HUES48 (cell line): ENCODE measurements around the gene SLC12A4.
"Not testable (repeated sequence)": the region's sequence is repeated elsewhere in the genome, so short reads cannot be mapped to it uniquely, and the experiment has no call there.

ENCODE experiments used
- H3K27ac ChIP-seq: one replicate; pipeline ENCODE4 v1.7.0; 2013; ENCODE audit warnings: low read depth, low read length, inconsistent platforms
- H3K27me3 ChIP-seq: 2 replicates; pipeline ENCODE4 v1.6.1; 2013; ENCODE audit warnings: mild to moderate bottlenecking, low read length; ENCODE audit not compliant: control insufficient read depth, insufficient read depth
- H3K36me3 ChIP-seq: 2 replicates; pipeline ENCODE4 v1.6.1; 2013; ENCODE audit warnings: low read length; ENCODE audit not compliant: control insufficient read depth, insufficient read depth
- H3K4me1 ChIP-seq: 2 replicates; pipeline ENCODE4 v1.6.1; 2013; ENCODE audit warnings: mild to moderate bottlenecking, low read length; ENCODE audit not compliant: control insufficient read depth, insufficient read depth
- H3K4me3 ChIP-seq: 2 replicates; pipeline ENCODE4 v1.5.1; 2013; ENCODE audit warnings: mild to moderate bottlenecking, low read depth, low read length
- H3K9ac ChIP-seq: 2 replicates; pipeline ENCODE4 v1.6.1; 2013; ENCODE audit warnings: mild to moderate bottlenecking, low read depth, low read length, moderate library complexity
- H3K9me3 ChIP-seq: 2 replicates; pipeline ENCODE4 v1.6.1; 2013; ENCODE audit warnings: low read length; ENCODE audit not compliant: control insufficient read depth, insufficient read depth

Gene SLC12A4

DNA sequence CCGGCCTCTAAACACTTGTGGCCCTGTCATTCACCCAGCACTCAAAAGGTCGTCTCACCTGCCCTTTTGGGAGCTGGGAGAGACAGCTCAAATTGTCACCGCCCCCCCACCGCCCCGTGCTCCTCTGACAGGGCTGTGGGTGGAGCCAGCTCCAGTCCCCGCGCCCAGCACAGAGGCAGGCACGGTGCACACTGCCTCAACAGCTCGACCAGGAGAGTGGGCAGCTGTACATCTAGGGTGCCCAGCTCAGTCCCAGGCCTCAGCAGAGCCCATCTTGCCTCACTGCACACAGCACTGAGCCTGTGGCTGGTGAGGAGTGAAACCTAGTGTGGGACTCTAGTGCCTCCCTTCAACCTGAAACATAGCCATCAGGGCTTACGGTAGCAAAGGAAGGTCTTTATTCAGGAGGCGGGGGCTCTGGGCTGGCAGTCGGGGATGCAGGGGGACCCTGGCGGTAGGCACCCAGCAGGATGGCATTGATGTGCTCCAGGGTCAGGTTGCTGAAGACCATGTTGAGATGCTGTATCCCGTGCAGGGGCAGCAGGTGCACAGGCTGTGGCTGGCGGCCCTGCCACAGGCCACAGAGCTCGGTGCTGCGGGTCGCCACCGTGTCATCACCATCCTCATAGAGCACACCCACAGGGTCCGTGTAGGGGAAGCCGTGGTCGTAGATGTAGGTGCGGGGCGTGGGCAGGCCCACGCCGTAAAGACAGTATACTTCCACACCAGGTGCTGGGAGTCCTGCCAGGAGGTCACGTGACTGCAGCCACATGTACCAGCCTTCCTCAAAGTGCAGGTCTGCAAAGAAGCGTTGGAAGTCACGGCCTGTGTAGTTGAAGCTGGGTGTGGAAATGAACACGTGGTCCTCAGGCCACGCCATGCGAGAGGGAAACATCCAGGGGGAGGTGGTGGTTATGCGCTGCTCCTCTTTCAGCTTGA is 28.7 kb downstream of the SLC12A4 start:
- Histone ChIP-seq H3K9ac (no peak overlapping the region), H3K27me3 (no peaks in the 10 kb centered on the region), H3K9me3 (no peaks in the 10 kb centered on the region), H3K4me3 (no peak overlapping the region), H3K4me1 (peaks cover 6% of the 10 kb centered on the region), H3K36me3 (peaks cover 4% of the 10 kb centered on the region), H3K27ac (no peak overlapping the region)

DNA sequence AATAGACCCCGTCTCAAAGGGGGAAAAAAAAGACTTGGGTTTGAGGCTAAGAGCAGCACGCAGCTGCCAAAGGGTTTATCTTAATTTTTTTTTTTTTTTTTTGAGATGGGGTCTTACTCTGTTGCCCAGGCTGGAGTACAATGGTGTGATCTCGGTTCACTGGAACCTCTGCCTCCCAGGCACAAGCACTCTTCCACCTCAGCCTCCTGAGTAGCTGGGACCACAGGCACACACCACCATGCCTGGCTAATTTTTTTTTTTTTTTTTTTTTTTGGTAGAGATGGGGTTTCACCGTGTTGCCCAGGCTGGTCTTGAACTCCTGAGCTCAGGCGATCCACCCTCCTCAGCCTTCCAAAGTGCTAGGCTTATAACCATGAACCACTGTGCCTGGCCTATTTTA is 30.7 kb downstream of the SLC12A4 start:
- not testable (repeated sequence) for H3K36me3 ChIP-seq, H3K27ac ChIP-seq, H3K4me3 ChIP-seq, H3K9me3 ChIP-seq, H3K9ac ChIP-seq, H3K27me3 ChIP-seq
- peaks cover 11% of the 10 kb centered on the region for H3K4me1 ChIP-seq

DNA sequence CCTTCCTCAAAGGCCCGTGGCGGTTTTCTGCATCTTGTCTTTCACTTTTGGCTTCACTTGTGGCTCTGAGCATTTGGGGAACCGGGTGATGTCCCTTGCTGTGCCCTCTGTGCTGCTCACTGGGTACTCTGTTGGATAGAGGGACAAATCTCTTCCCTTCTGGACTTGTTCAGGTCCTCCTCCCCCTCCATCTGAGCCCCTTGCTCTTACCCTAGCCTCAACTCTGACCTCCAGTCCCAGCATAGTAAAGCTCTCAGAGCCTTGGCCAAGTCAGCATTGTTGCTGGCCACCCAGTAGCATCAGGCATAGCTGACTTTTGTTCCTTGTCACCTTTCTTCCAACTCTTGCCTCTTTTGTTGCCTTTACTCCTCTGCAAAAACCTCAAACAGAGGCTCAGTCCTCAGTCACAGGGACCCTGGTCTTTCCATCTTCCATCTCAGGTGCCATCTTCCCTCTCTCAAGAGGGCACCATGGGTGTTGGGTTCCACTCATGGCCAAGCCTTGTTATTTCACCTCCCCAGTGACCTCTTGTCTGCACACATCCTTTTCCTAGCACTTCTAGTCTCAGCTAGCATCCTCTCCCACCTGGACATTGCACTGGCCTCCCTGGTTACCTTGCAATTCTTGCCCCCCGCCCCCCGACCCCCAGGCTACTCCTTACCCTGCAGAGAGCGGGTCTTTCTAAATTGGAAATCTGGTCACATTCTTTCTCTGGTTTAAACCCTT is 31.4 kb downstream of the SLC12A4 start:
- H3K4me3 ChIP-seq, result peak overlapping the region; percentile 99
- peak overlapping the region; percentile 73 for H3K27ac ChIP-seq
- no peaks in the 10 kb centered on the region for H3K9me3 ChIP-seq
- peaks cover 11% of the 10 kb centered on the region for H3K4me1 ChIP-seq
- peaks cover 3% of the 10 kb centered on the region; the same call in 1 of the 2 replicates for H3K36me3 ChIP-seq
- H3K27me3 ChIP-seq, result no peaks in the 10 kb centered on the region
- H3K9ac ChIP-seq, result peak overlapping the region; percentile 84

DNA sequence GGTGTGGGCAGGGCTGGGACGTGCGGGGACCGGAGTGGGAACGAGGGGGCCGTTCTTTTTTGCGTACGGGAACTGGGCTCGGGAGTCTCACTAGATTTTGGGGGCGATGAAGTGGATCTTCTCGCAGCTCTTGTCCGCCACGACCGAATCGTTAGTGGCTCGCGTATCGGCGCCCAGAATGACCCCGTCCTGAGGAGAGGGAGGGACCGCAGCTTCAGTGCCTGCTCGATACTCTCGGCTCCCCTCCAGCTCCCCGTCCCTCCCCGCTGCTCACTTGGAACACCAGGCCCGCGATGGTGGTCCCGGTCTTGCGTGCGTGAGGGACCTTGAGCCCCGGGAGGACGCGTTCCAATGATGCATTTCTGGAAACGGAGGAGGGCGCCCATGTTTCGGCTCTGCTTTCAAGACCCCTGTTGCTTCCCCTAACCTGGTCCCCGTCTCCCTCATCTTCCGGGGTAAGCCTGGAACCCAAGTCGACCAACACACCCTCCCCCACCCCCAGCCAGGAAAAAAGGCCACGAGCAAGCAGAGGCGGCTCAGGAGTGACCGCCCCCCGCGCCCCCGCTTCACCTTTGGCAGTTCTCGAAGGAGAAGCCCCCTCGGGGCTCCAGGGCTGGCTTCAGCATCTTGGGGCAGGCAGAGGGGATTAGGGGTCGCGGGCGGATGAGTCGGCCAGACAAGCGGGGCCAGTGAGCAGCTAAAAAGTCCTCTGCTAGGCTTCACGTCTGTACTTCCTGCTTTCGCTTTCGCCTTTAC is 32.1 kb downstream of the SLC12A4 start, which contains the start of gene PSMB10:
PSMB10 (minus strand) TSS at position 727 of the 756 bp plus-strand sequence; CDS start at position 626, 101 bp downstream.
- Histone ChIP-seq H3K4me3 (peak within 1 kb of the TSS; percentile 99), H3K9me3 (no peaks in the 10 kb centered on the region), H3K27ac (peak within 1 kb of the TSS; percentile 73), H3K4me1 (peaks cover 11% of the 10 kb centered on the region), H3K27me3 (no peaks in the 10 kb centered on the region), H3K9ac (peak within 1 kb of the TSS; percentile 84), H3K36me3 (peaks cover 3% of the 10 kb centered on the region; the same call in 1 of the 2 replicates)

DNA sequence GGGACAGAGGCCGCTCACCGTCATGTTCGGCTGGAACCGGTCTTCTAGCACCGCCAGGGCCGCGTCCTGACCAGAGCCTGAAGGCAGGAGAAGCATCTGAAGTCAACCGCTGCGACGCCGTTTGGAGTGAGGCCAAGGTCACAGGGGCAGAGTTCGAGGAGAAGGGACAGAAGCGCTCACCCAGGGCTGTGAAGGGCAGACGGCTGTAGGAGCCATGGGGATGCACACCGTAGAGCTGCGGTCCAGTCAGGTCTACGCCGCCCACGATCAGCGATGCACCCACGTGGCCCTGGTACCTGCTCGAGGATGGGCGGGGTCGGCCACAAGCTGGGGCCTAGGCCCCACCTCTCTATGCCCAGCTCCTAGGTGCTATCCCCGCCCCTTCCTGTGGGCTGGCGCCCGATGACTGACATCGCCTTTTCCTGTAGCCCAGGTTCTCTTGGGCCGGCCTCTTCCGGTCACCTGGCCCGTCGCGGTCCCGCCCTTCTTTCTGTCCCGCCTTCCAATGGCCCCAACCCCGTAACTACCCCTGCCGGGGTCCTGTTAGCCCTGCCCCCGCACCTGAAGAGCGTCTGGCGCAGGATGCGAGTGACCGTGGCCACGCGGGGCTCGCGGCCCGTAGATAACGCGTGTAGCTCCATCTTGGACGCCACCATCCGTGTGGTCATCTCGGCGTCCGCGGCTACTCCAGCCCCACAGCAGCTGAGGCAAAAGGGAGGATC is 32.9 kb downstream of the SLC12A4 start:
- H3K27ac ChIP-seq, result peak overlapping the region; percentile 73
- H3K27me3 ChIP-seq, result no peaks in the 10 kb centered on the region
- H3K36me3 ChIP-seq, result peaks cover 3% of the 10 kb centered on the region; the same call in 1 of the 2 replicates
- H3K4me1 ChIP-seq, result peaks cover 11% of the 10 kb centered on the region
- H3K9me3 ChIP-seq, result no peaks in the 10 kb centered on the region
- H3K9ac ChIP-seq, result peak overlapping the region; percentile 84
- peak overlapping the region; percentile 99 for H3K4me3 ChIP-seq

DNA sequence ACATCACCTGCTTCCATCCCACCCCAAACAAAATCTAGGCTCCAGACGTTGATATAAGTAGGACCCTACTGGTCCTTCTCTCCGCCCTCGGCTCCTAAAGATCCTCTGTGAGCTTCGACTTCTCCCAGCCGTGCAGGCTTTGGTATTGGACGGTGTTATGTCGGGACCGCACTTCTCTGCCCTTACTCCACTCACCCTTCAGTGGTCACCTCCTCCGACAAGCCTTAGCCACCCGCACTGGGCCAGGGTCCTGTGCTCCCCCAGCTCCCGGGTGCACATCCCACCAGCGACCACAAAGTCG is 33.4 kb downstream of the SLC12A4 start:
- H3K27ac ChIP-seq, result no peak overlapping the region
- peak overlapping the region; percentile 99 for H3K4me3 ChIP-seq
- peaks cover 3% of the 10 kb centered on the region; the same call in 1 of the 2 replicates for H3K36me3 ChIP-seq
- no peaks in the 10 kb centered on the region for H3K9me3 ChIP-seq
- H3K4me1 ChIP-seq, result peaks cover 11% of the 10 kb centered on the region
- H3K9ac ChIP-seq, result peak overlapping the region; percentile 74
- no peaks in the 10 kb centered on the region for H3K27me3 ChIP-seq

DNA sequence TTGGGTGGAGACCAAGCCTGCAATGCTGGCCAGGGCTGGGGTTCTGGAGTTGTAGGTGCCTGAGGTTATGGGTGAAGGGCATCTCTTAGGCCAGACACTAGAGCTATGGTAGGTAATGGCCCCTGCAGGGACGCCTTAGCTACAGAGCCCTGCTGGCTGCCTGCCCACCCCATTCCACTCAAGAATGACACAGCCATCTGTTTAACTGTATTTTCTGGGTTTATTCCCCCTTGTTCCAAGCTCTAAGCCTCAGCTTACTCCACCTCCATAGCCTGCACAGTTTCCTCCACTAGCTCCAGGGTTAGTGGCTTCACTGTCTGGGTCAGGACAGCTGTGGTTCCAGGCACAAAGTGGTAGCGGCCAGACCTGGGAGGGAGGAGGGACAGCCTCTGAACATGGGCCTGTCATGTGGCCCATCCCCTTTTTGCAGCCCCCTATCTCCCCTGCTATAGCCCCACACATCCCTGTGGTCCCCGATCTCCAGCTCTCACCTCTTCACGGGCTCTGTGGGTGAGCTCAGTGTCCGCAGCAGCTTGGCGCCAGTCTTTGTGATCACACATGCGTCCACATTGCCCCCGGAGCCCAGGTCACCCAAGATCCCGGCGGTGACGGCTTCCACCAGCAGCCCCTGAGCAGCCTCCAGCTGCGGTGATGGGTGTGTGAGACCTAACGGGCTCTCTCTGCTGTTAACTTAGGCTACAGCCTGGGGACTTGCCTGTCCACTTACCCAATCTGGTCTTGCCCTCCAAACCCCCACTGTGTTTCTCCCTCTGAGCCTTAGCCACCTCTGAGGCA is 33.9 kb downstream of the SLC12A4 start:
- H3K27me3 ChIP-seq, result no peaks in the 10 kb centered on the region
- no peak overlapping the region for H3K27ac ChIP-seq
- H3K36me3 ChIP-seq, result peaks cover 6% of the 10 kb centered on the region; the same call in 1 of the 2 replicates
- H3K4me1 ChIP-seq, result peaks cover 11% of the 10 kb centered on the region
- peak overlapping the region; percentile 99 for H3K4me3 ChIP-seq
- no peaks in the 10 kb centered on the region for H3K9me3 ChIP-seq
- 0 out of 2 replicates have a peak overlapping the region, but pooled peaks have one; percentile 74 for H3K9ac ChIP-seq

DNA sequence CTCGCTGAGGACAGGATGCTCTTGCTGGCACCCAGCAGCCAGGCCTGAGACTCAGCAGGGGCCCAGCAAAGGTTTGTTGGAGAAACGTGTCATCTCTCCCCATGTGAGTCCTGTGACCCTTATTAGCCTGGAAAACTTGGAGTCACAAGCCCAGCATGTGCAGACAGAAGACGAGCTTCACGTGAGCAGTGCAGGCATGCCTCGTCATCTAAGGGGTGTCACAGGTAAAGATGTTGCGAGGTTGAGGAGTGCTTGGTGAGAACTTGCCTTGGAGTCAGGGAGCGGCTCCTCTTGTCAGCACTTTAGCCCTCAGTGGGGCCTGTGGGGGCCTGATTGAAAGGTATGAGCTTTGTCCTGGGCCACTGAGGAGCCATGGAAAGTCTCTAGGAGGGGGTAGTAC is 34.6 kb downstream of the SLC12A4 start:
- 0 out of 2 replicates have a peak overlapping the region, but pooled peaks have one; percentile 99 for H3K4me3 ChIP-seq
- peaks cover 13% of the 10 kb centered on the region; the same call in 1 of the 2 replicates for H3K36me3 ChIP-seq
- no peak overlapping the region for H3K27ac ChIP-seq
- peaks cover 11% of the 10 kb centered on the region for H3K4me1 ChIP-seq
- no peaks in the 10 kb centered on the region for H3K27me3 ChIP-seq
- H3K9me3 ChIP-seq, result no peaks in the 10 kb centered on the region
- no peak overlapping the region for H3K9ac ChIP-seq

DNA sequence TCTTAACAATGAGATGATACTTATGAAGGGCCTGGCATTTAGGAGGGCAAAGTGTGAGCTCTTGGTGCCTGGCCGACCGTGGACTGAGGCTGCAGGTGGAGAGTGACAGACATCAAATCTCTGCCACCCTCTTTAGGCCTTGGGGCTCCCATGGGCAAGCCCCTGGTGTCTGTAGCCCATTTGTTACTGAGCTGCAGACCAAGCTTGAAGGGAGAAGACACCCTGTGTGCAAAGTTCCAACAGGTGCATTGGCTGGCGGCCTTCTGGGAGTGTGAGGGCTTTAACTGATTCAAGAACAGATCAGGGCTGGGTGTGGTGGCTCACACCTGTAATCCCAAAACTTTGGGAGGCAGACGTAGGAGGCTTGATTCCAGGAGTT is 36.0 kb downstream of the SLC12A4 start:
- Histone ChIP-seq H3K4me3 (no peak overlapping the region), H3K9ac (no peak overlapping the region), H3K27ac (no peak overlapping the region), H3K36me3 (peaks cover 20% of the 10 kb centered on the region), H3K4me1 (peaks cover 11% of the 10 kb centered on the region), H3K9me3 (no peaks in the 10 kb centered on the region), H3K27me3 (no peaks in the 10 kb centered on the region)
